DND-41 (cell line): ENCODE data around the gene NUMA1.

ENCODE experiments used
- CTCF ChIP-seq: IDR thresholded peaks from 2 replicates; pipeline ENCODE4 v1.5.1; 2012; ENCODE audit warnings: borderline replicate concordance, low read length, moderate library complexity, mild to moderate bottlenecking; ENCODE audit not compliant: poor library complexity, severe bottlenecking; ENCODE audit errors: extremely low read depth
- EZH2 ChIP-seq: IDR thresholded peaks from 3 replicates; pipeline ENCODE4 v1.6.1; 2012; ENCODE audit warnings: borderline replicate concordance, low read depth, mild to moderate bottlenecking, moderate library complexity, low read length, inconsistent platforms; ENCODE audit not compliant: severe bottlenecking

DNA sequence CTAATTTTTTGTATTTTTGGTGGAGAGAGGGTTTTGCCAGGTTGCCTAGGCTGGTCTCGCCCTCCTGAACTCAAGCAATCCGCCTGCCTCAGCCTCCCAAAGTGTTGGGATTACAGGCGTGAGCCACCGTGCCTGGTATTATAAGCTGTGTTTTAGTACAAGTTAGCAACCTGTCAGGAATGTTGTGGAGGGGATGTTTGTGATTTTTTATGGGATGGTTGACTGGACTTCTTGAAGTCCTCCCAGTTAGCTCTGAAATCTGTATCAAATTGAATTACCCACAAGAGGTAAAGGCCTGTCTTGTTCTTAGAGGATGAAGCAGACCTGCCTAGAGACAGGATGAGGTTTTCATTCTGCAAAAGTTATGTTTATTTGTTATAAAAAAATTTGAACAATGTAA is 115.7 kb downstream of the NUMA1 start:
- TF ChIP-seq CTCF (no peak), EZH2 (no peak)
